ENCODE data around the gene FAM161A. TPM values are rescaled to one million over a fixed set of nuclear protein-coding genes. Genes with fewer than 3 reads are reported as not detected.

FAM161A gene
- polyA plus RNA-seq, 1 donor from 2014 or later = 17.5 TPM

GRCh38 chr2:61862085-61862484 is 8.2 kb upstream of the FAM161A start:
- TF ChIP-seq EZH2 (IDR thresholded peaks at IDR 0.05; ENCODE audit: borderline replicate concordance, insufficient read depth, low read length, poor library complexity, severe bottlenecking) (no peak), MXI1 (conservative IDR thresholded peaks at IDR 0.05; ENCODE audit: poor library complexity, severe bottlenecking) (no peak), SMC3 (conservative IDR thresholded peaks at IDR 0.05; ENCODE audit: poor library complexity) (no peak), EP300 (conservative IDR thresholded peaks at IDR 0.05; ENCODE audit: poor library complexity, severe bottlenecking) (no peak), CTCF (IDR thresholded peaks at IDR 0.05; ENCODE audit: poor library complexity, severe bottlenecking) (no peak), TAF1 (IDR thresholded peaks at IDR 0.05; ENCODE audit: low read depth) (no peak)
- no peaks in the 10 kb centered on the region for H3F3A ChIP-seq (ENCODE audit: insufficient read depth, low read length, poor library complexity, severe bottlenecking)
- H4K20me1 ChIP-seq (ENCODE audit: insufficient read depth) = no peaks in the 10 kb centered on the region
- no peaks in the 10 kb centered on the region for H3K9me2 ChIP-seq (ENCODE audit: insufficient read depth, low read length)
- H3K36me3 ChIP-seq (ENCODE audit: insufficient read depth, low read length) = peaks cover 16% of the 10 kb centered on the region
- H3K4me3 ChIP-seq (ENCODE audit: low read length) = no peak overlapping the region
- no peak overlapping the region for H3K4me2 ChIP-seq (ENCODE audit: low read length)
- H2AFZ ChIP-seq (ENCODE audit: low read depth, low read length) = no peak overlapping the region
- H3K27me3 ChIP-seq (ENCODE audit: insufficient read depth, low read depth, low read length) = no peaks in the 10 kb centered on the region
- H3K79me2 ChIP-seq (replicated peaks; ENCODE audit: insufficient read depth, low read length) = no peaks in the 10 kb centered on the region
- H3K9ac ChIP-seq (ENCODE audit: low read length) = no peak overlapping the region
- H3K27ac ChIP-seq (ENCODE audit: low read length) = no peak overlapping the region
- no peaks in the 10 kb centered on the region for H3K9me3 ChIP-seq (ENCODE audit: low read length)

- TF ChIP-seq POLR2AphosphoS5 (IDR thresholded peaks at IDR 0.05) (no peak), TAF1 (IDR thresholded peaks at IDR 0.05; ENCODE audit: low read depth) (no peak), EZH2 (IDR thresholded peaks at IDR 0.05; ENCODE audit: borderline replicate concordance, insufficient read depth, low read length, poor library complexity, severe bottlenecking) (no peak), EP300 (conservative IDR thresholded peaks at IDR 0.05; ENCODE audit: poor library complexity, severe bottlenecking) (no peak), CTCF (IDR thresholded peaks at IDR 0.05; ENCODE audit: poor library complexity, severe bottlenecking) (no peak), REST (IDR thresholded peaks at IDR 0.05; ENCODE audit: borderline replicate concordance) (no peak), MXI1 (conservative IDR thresholded peaks at IDR 0.05; ENCODE audit: poor library complexity, severe bottlenecking) (no peak), RAD21 (conservative IDR thresholded peaks at IDR 0.05) (no peak), SMC3 (conservative IDR thresholded peaks at IDR 0.05; ENCODE audit: poor library complexity) (no peak)
- Histone ChIP-seq H3K4me2 (ENCODE audit: low read length) (no peak overlapping the region), H4K20me1 (ENCODE audit: insufficient read depth) (no peaks in the 10 kb centered on the region), H3K9ac (ENCODE audit: low read length) (no peak overlapping the region), H3K36me3 (ENCODE audit: insufficient read depth, low read length) (no peaks in the 10 kb centered on the region), H2AFZ (ENCODE audit: low read depth, low read length) (no peak overlapping the region), H3K79me2 (replicated peaks; ENCODE audit: insufficient read depth, low read length) (no peaks in the 10 kb centered on the region), H3K9me2 (ENCODE audit: insufficient read depth, low read length) (no peaks in the 10 kb centered on the region), H3K9me3 (ENCODE audit: low read length) (no peaks in the 10 kb centered on the region), H3K27me3 (ENCODE audit: insufficient read depth, low read depth, low read length) (no peaks in the 10 kb centered on the region), H3F3A (ENCODE audit: insufficient read depth, low read length, poor library complexity, severe bottlenecking) (peaks cover 5% of the 10 kb centered on the region), H3K27ac (ENCODE audit: low read length) (no peak overlapping the region), H3K4me3 (ENCODE audit: low read length) (no peak overlapping the region)
Measured at GRCh38 chr2:61857224-61857623, 3.4 kb upstream of the FAM161A start.

All from neural cell (in vitro differentiated cells).